ENCODE measurements around the gene WDR72. TPM values are rescaled to one million over a fixed set of nuclear protein-coding genes. Genes with fewer than 3 reads are reported as not detected.

WDR72 gene
- total RNA-seq, 2 donors from 2014 or later: 0.08 to 0.42 TPM

- H3K27me3 ChIP-seq: no peaks in the 10 kb centered on the region
- H3K9ac ChIP-seq (ENCODE audit: low read depth in 2 of 2, low read length in 2 of 2): no peak overlapping the region
- intact Hi-C loops (cut with DNase I): no loop called here
- H3K4me3 ChIP-seq: no peak overlapping the region
- no peak for DNase-seq
- H3K36me3 ChIP-seq: no peaks in the 10 kb centered on the region
- no peaks in the 10 kb centered on the region for H3K9me3 ChIP-seq
- H3K27ac ChIP-seq: no peak overlapping the region
- TF ChIP-seq CTCF (IDR thresholded peaks at IDR 0.05): no peak
- no peaks in the 10 kb centered on the region for H3K4me1 ChIP-seq
Observed at GRCh38 chr15:53753813-53754212, 5.7 kb downstream of the WDR72 start.

GRCh38 chr15:53752406-53752805 lies 7.1 kb downstream of the WDR72 start:
- H3K9ac ChIP-seq (ENCODE audit: low read depth in 2 of 2, low read length in 2 of 2): no peak overlapping the region
- intact Hi-C loops (cut with DNase I): no loop called here
- H3K4me1 ChIP-seq: no peaks in the 10 kb centered on the region
- H3K27ac ChIP-seq: no peak overlapping the region
- H3K4me3 ChIP-seq: no peak overlapping the region
- no peak for DNase-seq
- no peaks in the 10 kb centered on the region for H3K9me3 ChIP-seq
- TF ChIP-seq CTCF (IDR thresholded peaks at IDR 0.05): no peak
- H3K27me3 ChIP-seq: no peaks in the 10 kb centered on the region
- no peaks in the 10 kb centered on the region for H3K36me3 ChIP-seq

- TF ChIP-seq CTCF (IDR thresholded peaks at IDR 0.05): no peak
- H3K4me1 ChIP-seq: no peaks in the 10 kb centered on the region
- no peaks in the 10 kb centered on the region for H3K9me3 ChIP-seq
- intact Hi-C loops (cut with DNase I): no loop called here
- H3K9ac ChIP-seq (ENCODE audit: low read depth in 2 of 2, low read length in 2 of 2): no peak overlapping the region
- no peak for DNase-seq
- no peaks in the 10 kb centered on the region for H3K27me3 ChIP-seq
- no peak overlapping the region for H3K4me3 ChIP-seq
- no peak overlapping the region for H3K27ac ChIP-seq
- no peaks in the 10 kb centered on the region for H3K36me3 ChIP-seq
Observed at GRCh38 chr15:53747501-53748068, 11.9 kb downstream of the WDR72 start.

GRCh38 chr15:53746101-53746500 lies 13.4 kb downstream of the WDR72 start:
- H3K36me3 ChIP-seq: no peaks in the 10 kb centered on the region
- no peak for DNase-seq
- no peak overlapping the region for H3K27ac ChIP-seq
- H3K9ac ChIP-seq (ENCODE audit: low read depth in 2 of 2, low read length in 2 of 2): no peak overlapping the region
- H3K4me1 ChIP-seq: no peaks in the 10 kb centered on the region
- no peak overlapping the region for H3K4me3 ChIP-seq
- H3K9me3 ChIP-seq: no peaks in the 10 kb centered on the region
- H3K27me3 ChIP-seq: no peaks in the 10 kb centered on the region
- no peak for TF ChIP-seq CTCF (IDR thresholded peaks at IDR 0.05)
- intact Hi-C loops (cut with DNase I): no loop called here

- Histone ChIP-seq H3K36me3 (no peaks in the 10 kb centered on the region), H3K4me1 (no peaks in the 10 kb centered on the region), H3K4me3 (no peak overlapping the region), H3K9ac (ENCODE audit: low read depth in 2 of 2, low read length in 2 of 2) (no peak overlapping the region), H3K9me3 (no peaks in the 10 kb centered on the region), H3K27ac (no peak overlapping the region), H3K27me3 (no peaks in the 10 kb centered on the region)
- DNase-seq: no peak
- intact Hi-C loops (cut with DNase I): no loop called here
- no peak for TF ChIP-seq CTCF (IDR thresholded peaks at IDR 0.05)
Observed at GRCh38 chr15:53739651-53740050, 19.8 kb downstream of the WDR72 start.
